ENCODE measurements around the gene VAV2.
"Not testable (repeated sequence)": the region's sequence is repeated elsewhere in the genome, so short reads cannot be mapped to it uniquely, and the experiment has no call there.

The VAV2 gene

DNA sequence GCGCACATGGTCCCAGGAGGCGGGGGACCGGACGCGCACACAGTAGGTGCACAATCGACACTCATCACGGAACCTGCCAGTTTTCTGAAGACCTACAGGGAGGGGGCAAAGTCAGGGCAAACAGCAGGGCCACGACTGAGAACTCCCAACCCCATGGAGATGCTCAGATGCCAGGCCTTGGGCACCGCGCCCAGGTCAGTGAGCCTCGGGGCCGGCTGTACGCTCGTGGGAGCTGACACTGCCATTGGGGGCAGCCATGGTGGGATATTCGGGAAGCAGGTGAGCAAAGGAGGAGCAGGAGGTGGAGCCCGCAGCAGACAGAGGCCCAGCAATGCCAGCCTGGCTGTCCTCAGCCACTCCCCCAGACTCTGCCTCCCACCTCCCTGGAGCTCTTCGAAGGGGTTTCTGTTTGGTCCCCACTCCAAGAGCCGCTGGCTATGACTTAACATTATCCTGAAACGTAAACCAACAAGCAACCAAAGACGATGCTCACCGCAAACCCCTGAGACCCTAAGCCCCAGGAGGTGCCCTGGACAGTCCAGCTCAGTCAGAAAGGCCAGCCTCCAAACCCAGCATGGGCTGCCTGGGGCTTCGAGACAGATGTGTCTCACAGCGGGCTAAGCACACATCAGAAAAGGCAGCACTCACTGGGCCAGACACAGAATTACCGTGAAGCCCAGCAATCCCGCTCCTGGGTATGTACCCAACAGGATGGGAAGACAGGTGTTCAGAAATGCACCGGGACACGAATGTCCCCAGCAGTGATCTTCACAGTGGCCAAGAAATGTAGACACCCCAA lies 78.4 kb downstream of the VAV2 start:
- no peak for FAIRE-seq

DNA sequence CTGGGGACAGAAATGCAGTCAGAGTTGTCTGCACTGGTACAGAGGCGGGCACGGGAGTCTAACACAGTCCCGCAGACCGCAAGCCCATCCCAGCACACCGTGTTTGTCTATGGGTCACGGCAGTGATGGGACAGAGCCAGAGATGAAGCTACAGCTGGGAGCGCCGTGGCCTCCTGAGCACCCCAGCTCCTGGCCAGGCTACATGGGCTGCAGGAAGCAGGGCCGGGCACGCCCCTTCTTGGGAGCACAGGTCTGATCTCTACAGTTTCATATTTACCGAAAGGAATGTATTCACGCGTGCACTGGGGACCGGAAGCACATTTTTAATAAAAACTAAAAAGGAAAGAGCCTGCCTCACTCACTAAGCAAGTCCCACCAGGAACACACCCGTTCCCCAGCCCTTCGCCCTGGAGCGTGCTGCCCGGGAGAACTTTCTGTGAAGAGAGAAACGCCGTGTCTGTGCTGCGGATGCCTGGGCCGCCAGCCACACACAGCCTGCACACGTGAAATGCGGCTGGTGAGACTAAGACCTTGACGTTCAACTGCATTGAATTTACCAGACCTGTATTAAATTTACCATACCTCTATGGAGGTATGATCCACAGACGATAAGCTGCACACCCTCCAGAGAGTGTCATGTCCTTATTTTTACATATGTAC lies 81.1 kb downstream of the VAV2 start:
- no peak for FAIRE-seq

DNA sequence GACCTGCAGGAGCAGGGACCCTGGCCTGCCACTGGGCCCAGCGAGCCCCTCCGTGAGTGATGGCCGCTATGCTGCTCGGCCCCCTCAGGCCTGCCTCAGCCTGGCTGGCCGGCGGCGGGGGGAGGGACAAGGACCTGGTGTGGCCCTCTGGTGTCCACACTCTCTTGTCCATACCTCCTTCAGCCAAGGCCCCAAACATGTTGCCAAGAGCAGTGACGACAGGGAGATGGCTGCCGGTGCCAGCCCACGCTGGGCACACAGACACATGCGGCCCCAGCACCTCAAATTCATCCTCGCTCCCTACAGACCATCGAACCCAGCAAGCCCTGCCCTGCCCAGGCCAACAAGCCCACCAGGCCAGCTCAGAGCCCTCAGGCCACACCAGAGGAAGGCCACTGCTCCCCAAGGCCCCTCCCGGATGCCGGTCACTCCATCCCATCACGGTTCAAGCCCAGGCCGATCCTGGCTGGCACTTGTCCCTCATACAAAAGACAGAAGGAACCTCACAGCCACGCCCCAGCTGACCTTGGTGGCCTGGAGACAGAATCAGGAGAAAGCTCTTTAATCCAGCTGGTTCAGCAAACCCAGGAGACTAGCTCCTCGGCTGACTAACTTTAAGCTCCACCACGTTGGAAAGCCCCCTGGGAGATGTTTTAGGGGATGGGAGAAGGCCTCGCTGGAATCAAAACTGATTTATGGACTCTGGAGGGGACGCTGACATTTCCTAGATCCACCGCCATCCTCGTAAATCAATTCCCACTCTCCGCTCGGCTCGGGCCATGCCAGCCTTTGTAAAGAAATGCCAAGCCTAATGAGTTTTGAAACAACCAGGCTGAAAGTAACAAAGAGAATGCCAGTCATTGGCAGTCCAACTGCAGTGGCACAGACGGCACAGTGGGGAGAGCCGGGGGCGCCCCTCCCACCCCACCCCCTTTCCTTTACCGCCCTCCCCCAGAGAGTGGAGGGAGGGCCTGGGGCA lies 84.9 kb downstream of the VAV2 start:
- FAIRE-seq: no peak

DNA sequence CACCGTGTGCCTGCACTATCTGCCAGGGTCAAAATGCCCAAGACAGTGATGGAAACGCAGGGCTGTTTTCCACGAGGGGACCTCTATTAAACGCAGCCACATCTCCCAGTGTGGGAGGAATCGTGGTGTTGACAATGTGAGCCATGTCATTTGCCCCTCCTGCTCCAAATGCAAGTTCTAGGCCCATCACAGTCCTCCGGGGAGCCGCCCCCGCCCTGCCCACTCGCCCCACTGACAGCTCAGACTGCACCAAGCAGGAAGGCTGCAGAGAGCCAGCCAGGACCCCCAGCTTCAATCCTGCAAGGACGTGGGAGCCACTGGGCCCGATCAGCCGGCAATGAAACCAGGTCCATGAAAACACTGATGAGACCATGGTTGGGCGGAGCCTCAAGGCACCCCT lies 85.9 kb downstream of the VAV2 start:
- FAIRE-seq: no peak

DNA sequence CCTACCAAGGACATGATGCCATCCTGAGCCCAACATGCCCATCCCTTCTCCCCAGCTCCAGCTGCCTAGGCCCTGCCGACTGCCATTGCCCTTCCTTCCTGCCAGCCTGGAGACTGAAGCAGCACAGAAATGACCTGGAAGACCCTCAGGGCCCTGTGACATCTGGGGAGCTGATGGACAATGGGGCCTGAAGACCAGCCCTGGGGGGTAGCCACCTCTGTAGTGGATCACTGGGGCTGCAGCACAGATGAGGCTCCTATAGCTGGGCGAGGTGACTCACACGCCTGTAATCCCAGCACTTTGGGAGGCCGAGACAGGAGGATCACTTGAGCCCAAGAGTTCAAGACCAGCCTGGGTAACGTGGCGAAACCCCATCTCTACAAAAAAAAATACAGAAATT lies 86.6 kb downstream of the VAV2 start:
- no peak for FAIRE-seq

DNA sequence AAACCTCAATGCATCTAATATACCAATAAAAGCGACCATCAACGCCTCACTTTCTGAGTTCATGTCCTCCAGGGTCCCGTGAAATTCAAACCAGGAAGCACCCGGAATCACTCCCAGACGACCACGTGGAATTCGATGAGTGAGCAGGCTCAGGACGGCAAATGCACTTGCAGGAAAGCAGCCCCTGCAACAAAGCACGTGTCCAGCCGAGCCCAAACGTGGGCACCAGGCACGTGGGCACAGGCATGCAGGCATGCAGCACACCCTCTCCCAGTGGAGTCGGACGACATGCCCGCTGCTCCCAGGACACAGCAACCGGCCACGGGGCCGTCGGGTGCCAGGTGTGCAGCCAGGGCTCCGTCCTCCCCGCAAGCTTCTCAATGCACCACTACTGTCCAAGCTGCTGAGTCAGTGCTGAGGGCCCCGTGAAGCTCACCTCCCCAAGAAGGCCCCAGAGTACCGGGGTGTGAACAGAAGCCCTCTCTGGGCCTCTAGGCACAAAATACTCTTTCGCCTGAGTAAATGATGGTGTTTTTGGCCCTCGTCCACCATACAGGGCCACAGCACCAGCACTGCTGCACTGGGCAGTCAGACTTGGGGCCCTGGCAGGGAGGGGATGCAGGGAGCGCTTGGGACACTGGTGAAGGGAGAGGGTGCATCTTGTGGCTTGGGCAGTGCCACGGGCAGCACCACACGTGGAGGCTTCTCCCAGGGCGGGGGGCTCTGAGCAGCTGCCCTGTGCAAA lies 87.6 kb downstream of the VAV2 start:
- FAIRE-seq: no peak

DNA sequence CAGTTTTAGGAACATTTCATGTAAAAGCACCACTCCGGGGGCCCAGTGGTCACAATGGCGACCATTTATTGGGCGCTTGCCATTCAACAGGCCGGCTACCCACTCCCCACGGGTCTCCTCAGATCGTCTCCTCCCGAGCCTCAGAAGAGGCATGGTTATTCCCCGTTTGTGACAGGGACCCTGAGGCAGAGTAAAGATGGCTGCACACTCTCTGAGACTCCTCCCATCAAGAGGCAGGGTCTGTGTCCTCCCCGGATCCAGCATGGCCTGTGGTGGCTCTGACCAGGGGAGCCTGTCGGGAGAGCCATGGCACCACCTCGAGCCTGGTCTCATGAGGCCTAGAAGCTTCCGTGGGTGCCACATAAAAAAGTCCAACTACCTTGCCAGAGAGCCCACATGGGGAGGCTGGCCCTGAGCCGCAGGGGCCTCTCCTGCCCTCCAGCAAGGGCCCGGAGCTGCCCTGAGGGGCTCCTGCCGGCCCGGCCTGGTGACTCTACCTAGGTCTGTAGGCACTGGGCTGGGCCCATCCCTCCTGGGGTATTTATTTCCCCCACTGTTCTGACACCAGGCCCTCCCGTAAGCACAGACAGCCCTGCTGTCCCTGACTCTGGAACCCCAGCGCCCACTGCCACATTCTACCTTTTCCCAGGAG lies 90.8 kb downstream of the VAV2 start:
- no peak for FAIRE-seq

DNA sequence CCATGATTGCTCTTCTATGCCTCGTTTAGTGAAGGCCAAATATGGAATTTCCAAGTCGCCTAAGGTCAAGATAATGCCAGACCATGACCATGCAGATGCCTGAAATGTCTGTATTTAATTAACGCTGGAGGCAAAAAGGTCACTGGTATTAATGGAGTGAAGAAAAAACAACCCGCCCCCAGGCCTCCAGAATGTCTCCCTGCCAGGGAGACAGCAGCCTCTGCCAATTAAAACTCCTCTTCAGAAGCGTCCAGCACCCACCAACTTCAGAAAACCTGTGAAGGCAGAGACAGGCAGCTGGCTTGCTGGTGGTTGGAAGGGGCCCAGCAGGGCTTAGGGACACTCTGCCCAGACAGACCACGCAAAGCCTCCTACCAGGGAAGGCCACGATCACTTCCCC lies 94.4 kb downstream of the VAV2 start:
- FAIRE-seq: no peak

DNA sequence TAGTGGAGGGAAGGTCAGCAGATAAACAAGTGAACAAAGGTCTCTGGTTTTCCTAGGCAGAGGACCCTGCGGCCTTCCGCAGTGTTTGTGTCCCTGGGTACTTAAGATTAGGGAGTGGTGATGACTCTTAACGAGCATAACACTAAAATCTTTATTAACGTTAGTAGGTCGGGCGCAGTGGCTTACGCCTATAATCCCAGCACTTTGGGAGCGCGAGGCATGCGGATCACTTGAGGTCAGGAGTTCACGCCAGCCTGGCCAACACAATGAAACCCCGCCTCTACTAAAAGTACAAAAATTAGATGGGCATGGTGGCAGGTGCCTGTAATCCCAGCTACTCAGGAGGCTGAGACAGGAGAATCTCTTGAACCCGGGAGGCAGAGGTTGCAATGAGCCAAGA lies 96.1 kb downstream of the VAV2 start:
- not testable (repeated sequence) for FAIRE-seq

DNA sequence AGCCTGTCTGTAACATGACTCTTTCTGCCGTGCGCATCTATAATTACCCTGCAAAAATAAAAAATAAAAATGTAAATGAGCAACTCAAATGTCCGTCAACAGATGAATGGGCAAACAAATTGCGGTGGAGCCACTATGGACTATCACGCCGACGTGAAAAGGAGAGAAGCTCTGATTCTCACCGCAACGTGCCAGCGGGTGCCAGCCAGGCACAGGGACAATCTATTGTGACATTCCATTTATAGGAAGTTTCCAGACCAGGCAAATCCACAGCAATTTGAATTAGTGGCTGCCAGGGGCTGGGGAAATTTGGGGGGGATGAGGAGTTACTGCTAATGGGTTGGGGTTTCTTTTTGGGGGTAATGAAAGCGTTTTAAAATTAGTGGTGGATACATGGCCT lies 96.8 kb downstream of the VAV2 start:
- FAIRE-seq: no peak

DNA sequence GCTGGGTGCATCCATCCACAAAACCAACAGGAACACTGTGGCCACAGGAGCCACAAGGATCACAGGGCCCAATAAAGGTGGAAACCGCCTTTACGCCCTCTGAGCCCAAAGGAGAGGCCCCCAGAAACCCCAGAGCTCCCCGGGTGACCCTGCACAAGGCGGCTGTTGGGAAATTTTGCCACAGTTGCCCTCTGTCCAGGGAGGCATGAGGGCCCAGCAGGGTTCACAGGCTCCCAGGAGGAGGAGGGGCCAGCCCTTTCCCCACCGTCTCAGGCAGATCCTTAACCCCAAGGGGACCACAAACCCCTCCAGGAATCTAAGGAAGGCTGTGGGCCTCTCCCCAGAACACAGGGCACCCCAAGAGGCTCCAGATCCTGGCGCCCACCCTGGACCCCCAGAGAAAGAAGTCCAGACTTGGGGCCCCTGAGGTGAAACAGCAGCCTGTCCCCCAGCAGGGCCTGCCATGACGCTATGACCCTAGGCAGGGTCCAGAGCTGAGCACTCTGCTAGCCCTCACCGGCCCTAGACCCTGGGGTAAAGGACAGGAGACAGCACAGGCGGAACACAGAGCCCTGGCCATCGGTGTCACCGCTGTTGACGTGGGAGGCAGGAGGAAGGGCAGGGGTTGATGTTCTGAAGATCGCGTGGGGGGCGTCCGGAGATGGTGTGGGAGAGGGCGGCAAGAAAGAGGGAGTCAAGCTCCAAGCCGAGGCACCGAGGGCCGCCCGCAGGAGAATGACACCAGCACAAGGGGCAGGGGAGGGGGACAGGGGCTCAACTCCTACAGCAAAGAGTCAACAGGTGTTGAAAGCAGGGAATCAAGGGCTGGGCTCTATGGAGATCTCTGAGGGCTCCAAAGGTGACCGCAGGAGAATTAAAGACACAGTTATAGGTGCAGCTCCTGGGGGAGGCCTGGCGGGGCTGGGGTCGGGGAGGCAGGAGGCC lies 97.5 kb downstream of the VAV2 start:
- no peak for FAIRE-seq

DNA sequence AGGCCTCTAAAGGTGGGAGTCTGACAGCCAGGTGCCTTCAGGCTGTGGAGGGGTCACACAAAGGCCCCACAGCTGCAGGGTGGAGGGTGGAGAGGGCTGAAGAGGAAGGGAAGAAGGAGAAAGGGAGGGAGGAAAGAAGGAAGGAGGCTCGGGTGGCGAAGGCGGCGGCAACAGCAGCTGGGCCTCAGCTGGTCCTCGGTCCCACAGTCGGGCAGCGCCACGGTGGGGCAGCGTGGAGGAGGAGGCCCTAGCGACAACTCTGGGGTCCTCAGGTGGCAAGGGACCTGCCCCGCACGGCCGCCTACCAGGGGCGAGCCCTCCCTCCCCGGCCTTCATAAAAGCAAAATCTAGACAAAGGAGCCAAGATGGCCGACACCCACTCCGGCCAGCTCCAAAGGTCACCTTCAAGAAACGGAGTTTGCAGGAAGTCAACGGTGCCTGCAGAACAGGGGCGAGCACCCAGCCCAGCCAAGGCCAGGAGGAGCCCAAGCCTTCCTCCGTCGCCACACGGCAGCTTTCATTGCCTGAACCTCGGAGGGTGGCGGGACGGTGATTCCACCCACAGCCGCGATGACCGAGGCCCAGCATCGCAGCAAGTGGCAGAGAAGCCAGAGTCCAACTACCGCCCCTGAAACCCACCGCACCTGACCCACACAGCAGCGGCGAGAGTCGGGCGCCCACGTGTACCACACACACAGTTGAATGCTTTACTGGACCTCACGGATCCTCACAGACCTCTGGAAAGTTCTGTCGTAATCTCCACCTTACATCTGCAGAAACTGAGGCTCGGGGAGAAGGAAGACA lies 98.7 kb downstream of the VAV2 start:
- no peak for FAIRE-seq

DNA sequence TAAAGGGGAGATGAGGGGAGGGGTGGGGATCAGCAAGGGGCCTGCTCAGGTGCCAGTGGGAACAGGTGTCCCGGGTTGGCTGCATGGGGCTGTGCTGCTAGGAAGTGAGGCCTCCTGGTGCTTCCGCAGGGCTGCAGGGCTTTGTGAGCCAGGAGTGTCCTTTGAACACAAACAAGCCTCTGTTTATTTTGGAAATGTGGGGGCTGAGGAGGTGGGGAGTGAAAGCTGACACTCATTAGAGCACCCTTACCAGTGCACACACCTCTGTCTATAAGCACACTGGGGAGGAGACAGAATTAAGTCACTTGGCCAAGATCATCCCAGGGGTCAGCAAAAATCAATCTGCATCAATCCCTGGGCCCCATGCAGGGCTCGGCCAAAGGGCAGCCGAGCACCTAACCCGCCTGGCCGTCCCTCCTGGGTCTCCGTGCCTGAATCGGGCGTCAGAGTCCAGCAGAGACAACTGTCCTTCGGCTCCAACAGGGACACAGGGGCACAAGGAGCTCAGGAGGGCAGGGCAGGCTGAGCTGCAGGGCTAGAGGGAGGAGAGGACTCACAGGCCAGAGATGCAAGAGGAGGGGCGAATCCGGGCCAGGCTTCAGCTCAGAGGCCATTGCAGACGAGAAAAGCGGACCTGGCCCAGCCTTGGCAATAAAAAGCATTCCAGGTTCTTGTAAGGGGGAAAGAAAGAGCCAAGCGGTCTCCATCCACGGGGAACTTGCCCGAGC lies 99.8 kb downstream of the VAV2 start:
- FAIRE-seq: no peak

DNA sequence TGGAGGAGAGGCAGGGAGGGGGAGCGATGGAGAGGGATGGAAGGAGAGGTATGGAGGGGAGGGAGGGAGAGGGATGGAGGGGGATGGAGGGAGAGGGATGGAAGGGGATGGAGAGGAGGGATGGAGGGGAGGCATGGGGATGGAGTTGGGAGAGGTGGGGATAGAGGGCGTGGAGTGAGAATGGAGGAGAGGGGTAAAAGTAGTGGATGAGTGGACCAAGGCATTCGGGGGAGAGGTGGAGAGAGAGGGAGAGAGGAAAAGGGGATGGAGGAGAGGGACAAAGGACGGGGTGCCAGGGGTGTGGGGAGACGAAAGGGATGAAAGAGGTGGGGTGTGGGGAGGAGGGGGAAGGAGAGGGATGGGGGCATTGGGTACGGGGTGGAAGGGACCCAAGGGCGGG lies 100.4 kb downstream of the VAV2 start:
- no peak for FAIRE-seq

DNA sequence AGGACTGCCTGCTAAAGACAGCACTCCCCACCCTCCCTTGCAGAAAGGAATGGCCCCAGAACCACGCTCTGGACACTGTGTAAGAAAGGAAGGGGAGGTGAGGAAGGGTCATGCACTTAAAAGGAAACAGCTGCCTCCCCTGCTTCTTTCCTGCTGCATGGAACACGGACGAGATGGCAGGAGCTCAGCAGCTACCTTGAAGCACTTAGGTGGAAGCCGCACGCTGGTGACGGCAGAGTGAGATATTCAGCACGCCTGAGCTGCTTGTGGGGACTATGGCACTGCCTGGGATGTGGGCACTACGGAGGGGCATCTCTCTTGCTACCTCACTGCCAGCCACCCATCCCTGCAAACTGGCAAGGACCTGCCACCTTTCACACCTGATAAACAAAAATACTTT lies 101.5 kb downstream of the VAV2 start:
- FAIRE-seq: no peak

DNA sequence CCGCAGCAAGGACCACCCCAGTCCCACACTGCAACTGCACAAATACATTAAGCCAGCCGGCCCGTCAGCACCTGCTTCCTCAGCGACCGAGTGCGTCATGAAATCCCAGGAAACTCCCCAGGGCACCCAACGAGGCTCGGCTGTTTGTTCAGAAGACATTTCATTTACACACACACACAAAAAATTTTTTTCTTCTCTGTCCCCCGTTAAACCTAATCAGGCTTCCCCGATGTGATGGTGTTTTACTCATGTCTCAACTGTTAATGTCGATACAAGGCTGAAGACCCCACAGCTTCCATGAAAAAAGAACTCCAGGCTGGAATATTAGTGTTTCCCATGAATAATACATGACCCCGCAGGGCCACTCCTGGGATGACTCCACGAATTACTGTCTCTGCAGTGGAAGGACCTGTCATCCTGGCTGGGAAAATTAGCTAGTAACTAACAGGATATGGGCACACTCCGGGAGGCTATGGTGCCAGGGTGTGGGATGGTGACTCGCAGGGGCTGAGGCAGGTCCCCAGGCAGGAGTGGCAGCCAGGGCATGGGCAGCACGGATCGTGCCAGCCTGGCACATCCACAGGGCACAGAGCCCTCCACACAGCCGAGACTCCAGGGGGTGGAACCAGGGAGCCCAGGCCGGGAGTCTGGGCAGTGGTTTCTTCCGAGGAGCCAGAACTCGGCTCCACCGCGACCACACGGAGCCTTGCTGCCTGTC lies 102.4 kb downstream of the VAV2 start:
- no peak for FAIRE-seq

DNA sequence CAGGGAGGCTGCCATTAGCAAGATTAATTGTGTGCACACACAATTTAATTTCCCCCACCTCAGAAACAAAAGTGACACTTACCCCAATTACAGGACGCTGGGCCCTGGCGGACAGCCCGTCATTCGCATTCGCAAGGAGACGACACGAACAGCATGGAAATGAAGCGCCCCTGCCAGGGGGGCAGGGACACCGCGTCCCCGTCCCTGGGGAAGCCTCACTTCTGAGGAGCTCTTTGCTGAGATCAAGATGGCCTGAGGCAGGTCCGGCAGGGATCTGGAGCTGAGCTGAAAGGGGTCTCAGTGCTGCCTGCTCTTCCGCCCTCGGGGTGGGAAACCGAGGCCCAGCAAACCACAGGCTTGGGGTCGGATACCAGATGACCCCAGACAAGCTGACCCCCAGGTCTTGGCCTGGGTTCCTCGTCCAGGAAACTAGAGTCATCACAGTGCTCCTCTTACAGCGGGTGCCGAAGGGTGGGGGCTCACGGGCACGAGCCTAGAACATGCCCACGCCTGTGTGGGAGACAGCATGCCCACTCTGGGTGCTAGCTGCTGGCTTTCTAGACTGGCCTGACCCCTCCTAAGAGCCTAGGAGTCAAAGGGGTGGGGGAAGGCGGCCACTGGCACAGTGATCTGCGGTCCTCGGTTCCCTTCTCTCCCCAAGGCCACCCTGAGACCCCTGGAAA lies 103.2 kb downstream of the VAV2 start:
- FAIRE-seq: no peak
